HEK293 (cell line): ENCODE results near the gene RGL3.
A peak's percentile ranks its signal among the peaks of the same experiment; 100 is the strongest.

ENCODE experiments used
- GLIS2 ChIP-seq: fragments of 450-650 bp; formaldehyde crosslinking; IDR thresholded peaks from 2 replicates; pipeline ENCODE4 v1.5.1; 2016; ENCODE audit warnings: missing biosample characterization, missing genetic modification characterization
- MEIS1 ChIP-seq: sonication (generic); formaldehyde crosslinking; IDR thresholded peaks from 2 replicates; pipeline ENCODE4 v1.8.1; 2022; ENCODE audit warnings: missing genetic modification reagents, mild to moderate bottlenecking, borderline replicate concordance
- PRDM6 ChIP-seq: fragments of 450-650 bp; formaldehyde crosslinking; IDR thresholded peaks from 2 replicates; pipeline ENCODE4 v1.5.1; 2017; ENCODE audit warnings: missing biosample characterization, missing genetic modification characterization
- REPIN1 ChIP-seq: fragments of 450-650 bp; formaldehyde crosslinking; IDR thresholded peaks from 2 replicates; pipeline ENCODE4 v1.5.1; 2017; ENCODE audit warnings: missing biosample characterization, missing genetic modification characterization, low read depth
- REST ChIP-seq: fragments of 450-650 bp; formaldehyde crosslinking; IDR thresholded peaks from 2 replicates; pipeline ENCODE4 v1.5.1; 2016; ENCODE audit warnings: missing biosample characterization, missing genetic modification characterization
- SP2 ChIP-seq: fragments of 450-650 bp; formaldehyde crosslinking; IDR thresholded peaks from 2 replicates; pipeline ENCODE4 v1.5.1; 2016; ENCODE audit warnings: missing biosample characterization, missing genetic modification characterization
- YY1 ChIP-seq: fragments of 450-650 bp; formaldehyde crosslinking; IDR thresholded peaks from 2 replicates; pipeline ENCODE4 v1.5.1; 2018; ENCODE audit warnings: missing biosample characterization, missing genetic modification characterization
- ZBTB21 ChIP-seq: fragments of 450-650 bp; formaldehyde crosslinking; IDR thresholded peaks from 2 replicates; pipeline ENCODE4 v1.5.1; 2017; ENCODE audit warnings: missing biosample characterization, missing genetic modification characterization
- ZNF133 ChIP-seq: fragments of 450-650 bp; formaldehyde crosslinking; IDR thresholded peaks from 2 replicates; pipeline ENCODE4 v1.5.1; 2016; ENCODE audit warnings: missing biosample characterization, missing genetic modification characterization
- ZNF16 ChIP-seq: fragments of 450-650 bp; formaldehyde crosslinking; IDR thresholded peaks from 2 replicates; pipeline ENCODE4 v1.5.1; 2016; ENCODE audit warnings: low read depth, missing biosample characterization, missing genetic modification characterization
- ZNF18 ChIP-seq: fragments of 450-650 bp; formaldehyde crosslinking; IDR thresholded peaks from 2 replicates; pipeline ENCODE4 v1.5.1; 2016; ENCODE audit warnings: missing biosample characterization, missing genetic modification characterization
- ZNF19 ChIP-seq: fragments of 450-650 bp; formaldehyde crosslinking; IDR thresholded peaks from 2 replicates; pipeline ENCODE4; 2016; ENCODE audit warnings: missing biosample characterization, missing genetic modification characterization, low read depth
- ZNF274 ChIP-seq, 2 experiments: fragments of 200-500 bp in 1 of 2; fragments of 450-650 bp in 1 of 2; sonication (Bioruptor generic) in 1 of 2; formaldehyde crosslinking in 1 of 2; IDR thresholded peaks; 2 replicates each; pipeline versions ENCODE4 v1.5.1 to v1.6.1; 2014 to 2016; ENCODE audit warnings: borderline replicate concordance in 1 of 2, inconsistent platforms in 1 of 2, low read length in 1 of 2, missing biosample characterization in 1 of 2, missing genetic modification characterization in 1 of 2
- ZNF341 ChIP-seq: fragments of 450-650 bp; formaldehyde crosslinking; IDR thresholded peaks from 2 replicates; pipeline ENCODE4; 2016; ENCODE audit warnings: low read depth, missing biosample characterization, missing genetic modification characterization
- ZNF426 ChIP-seq: fragments of 450-650 bp; formaldehyde crosslinking; IDR thresholded peaks from 2 replicates; pipeline ENCODE4 v1.5.1; 2017; ENCODE audit warnings: missing biosample characterization, missing genetic modification characterization, mild to moderate bottlenecking, inconsistent platforms, moderate library complexity
- ZNF488 ChIP-seq: fragments of 450-650 bp; formaldehyde crosslinking; IDR thresholded peaks from 2 replicates; pipeline ENCODE4 v1.5.1; 2016; ENCODE audit warnings: missing biosample characterization, missing genetic modification characterization
- ZNF580 ChIP-seq: fragments of 450-650 bp; formaldehyde crosslinking; IDR thresholded peaks from 2 replicates; pipeline ENCODE4 v1.5.1; 2016; ENCODE audit warnings: missing biosample characterization, missing genetic modification characterization
- ZNF600 ChIP-seq: fragments of 450-650 bp; formaldehyde crosslinking; IDR thresholded peaks from 2 replicates; pipeline ENCODE4 v1.5.1; 2016; ENCODE audit warnings: missing biosample characterization, missing genetic modification characterization
- ZNF639 ChIP-seq: fragments of 450-650 bp; formaldehyde crosslinking; IDR thresholded peaks from 2 replicates; pipeline ENCODE4 v1.5.1; 2016; ENCODE audit warnings: missing biosample characterization, missing genetic modification characterization
- ZNF692 ChIP-seq: fragments of 450-650 bp; formaldehyde crosslinking; IDR thresholded peaks from 2 replicates; pipeline ENCODE4 v1.5.1; 2016; ENCODE audit warnings: missing biosample characterization, missing genetic modification characterization
- ZNF747 ChIP-seq: fragments of 450-650 bp; formaldehyde crosslinking; IDR thresholded peaks from 2 replicates; pipeline ENCODE4 v1.5.1; 2016; ENCODE audit warnings: missing biosample characterization, missing genetic modification characterization
- ZNF837 ChIP-seq: fragments of 450-650 bp; formaldehyde crosslinking; IDR thresholded peaks from 2 replicates; pipeline ENCODE4 v1.5.1; 2016; ENCODE audit warnings: missing biosample characterization, missing genetic modification characterization
- ZXDB ChIP-seq: fragments of 450-650 bp; formaldehyde crosslinking; IDR thresholded peaks from 2 replicates; pipeline ENCODE4 v1.5.1; 2016; ENCODE audit warnings: missing biosample characterization, missing genetic modification characterization

The RGL3 gene

GRCh38 chr19:11375143-11375948 lies 43.8 kb downstream of the RGL3 start (continued):
- no peak for TF ChIP-seq PRDM6 (tag by site-specific recombination)
- no peak for TF ChIP-seq ZNF692 (tag by site-specific recombination)
- no peak for TF ChIP-seq ZNF837
- no peak for TF ChIP-seq MEIS1 (CRISPR knock-in tag)
- TF ChIP-seq REPIN1 (tag by site-specific recombination), result no peak
- no peak for TF ChIP-seq ZNF16
- peak; percentile 45; the same call in 1 of the 2 replicates for TF ChIP-seq ZNF580 (tag by site-specific recombination)
- TF ChIP-seq REST (tag by site-specific recombination), result 0 out of 2 replicates have a peak, but pooled peaks have one; percentile 22
- TF ChIP-seq ZNF341, result 0 out of 2 replicates have a peak, but pooled peaks have one; percentile 28
- no peak for TF ChIP-seq ZNF274 (IDR thresholded peaks at IDR 0.05; ENCODE audit: low read length)
- TF ChIP-seq ZNF274 (tag by site-specific recombination; IDR thresholded peaks at IDR 0.05; ENCODE audit: borderline replicate concordance), result no peak
- TF ChIP-seq ZNF747, result no peak
- no peak for TF ChIP-seq YY1
- TF ChIP-seq ZNF19 (tag by site-specific recombination), result no peak
- no peak for TF ChIP-seq ZNF133 (tag by site-specific recombination)
- TF ChIP-seq ZNF639 (tag by site-specific recombination), result 0 out of 2 replicates have a peak, but pooled peaks have one; percentile 57
- TF ChIP-seq ZNF426 (tag by site-specific recombination), result no peak
- 0 out of 2 replicates have a peak, but pooled peaks have one; percentile 16 for TF ChIP-seq ZBTB21 (tag by site-specific recombination)
- TF ChIP-seq ZXDB, result no peak
- no peak for TF ChIP-seq ZNF488
- TF ChIP-seq SP2 (tag by site-specific recombination), result no peak
- no peak for TF ChIP-seq GLIS2 (tag by site-specific recombination)
- peak; percentile 31; the same call in 1 of the 2 replicates for TF ChIP-seq ZNF600
- TF ChIP-seq ZNF18, result no peak
